HepG2 (cell line): ENCODE data around the gene BROX. TPM values are rescaled to one million over a fixed set of nuclear protein-coding genes. Genes with fewer than 3 reads are reported as not detected.

Experiments used
- ATAC-seq: fragments of 200-7000 bp; cut with Tn5 transposase; 3 replicates; pipeline ENCODE4 v1.9.1; 2020; ENCODE audit warnings: mild to moderate bottlenecking, moderate library complexity
- BruUV-seq: library from RNA; stranded (reverse); fragments of 400-500 nt; replicated peaks from 2 replicates; lab custom pipeline; 2021; lab: Mats Ljungman, UMichigan
- CTCF ChIA-PET: fragments of 300-600 bp; formaldehyde crosslinking; extraction: SDS; loops from one replicate; lab custom pipeline; 2021; ENCODE audit warnings: low total read pairs, inconsistent platforms, low intra/inter-chr PET ratio; lab: Yijun Ruan, JAX
- POLR2A ChIA-PET: fragments of 350-600 bp; sonication (Branson Sonifier 250); formaldehyde crosslinking; loops from one replicate; lab custom pipeline; 2020; ENCODE audit warnings: antibody characterized with exemption, inconsistent platforms; lab: Yijun Ruan, JAX
- DNase-seq: peaks from one replicate; pipeline ENCODE4 v3.0.0-alpha.2; 2015; ENCODE audit warnings: low spot score
- FAIRE-seq: peaks from 3 replicates; lab custom pipeline; 2011; peaks lifted over from hg19 to GRCh38; lab: Jason Lieb, UNC
- H2AFZ ChIP-seq: one replicate; pipeline ENCODE4 v1.6.1; 2011; ENCODE audit warnings: low read length, inconsistent platforms
- H3K27ac ChIP-seq: fragments of 300-600 bp; 3 replicates; pipeline ENCODE4 v1.8.0; 2011; ENCODE audit warnings: mixed run types, mild to moderate bottlenecking, mixed read lengths, low read length, inconsistent platforms; ENCODE audit not compliant: insufficient read depth; ENCODE audit errors: extremely low read length
- H3K27me3 ChIP-seq, 2 experiments: fragments of 200-600 bp in 1 of 2; 2 replicates in 1 of 2; 3 replicates in 1 of 2; pipeline versions ENCODE4 v1.6.0 to v1.8.0; 2011; ENCODE audit warnings: low read length in 2 of 2, mild to moderate bottlenecking in 2 of 2, moderate library complexity in 2 of 2, inconsistent platforms in 1 of 2; ENCODE audit not compliant: insufficient read depth in 2 of 2, control insufficient read depth in 1 of 2
- H3K36me3 ChIP-seq, 2 experiments: fragments of 200-600 bp in 1 of 2; replicated peaks in 1 of 2; 2 replicates in 1 of 2; 3 replicates in 1 of 2; pipeline versions ENCODE4 v1.5.1 to v1.8.0; 2011; ENCODE audit warnings: low read length in 2 of 2, inconsistent platforms in 1 of 2; ENCODE audit not compliant: insufficient read depth in 2 of 2, control insufficient read depth in 1 of 2
- H3K4me1 ChIP-seq: 2 replicates; pipeline ENCODE4 v1.5.1; 2012; ENCODE audit warnings: low read length, inconsistent platforms; ENCODE audit not compliant: insufficient read depth
- H3K4me2 ChIP-seq: 2 replicates; pipeline ENCODE4 v1.6.0; 2011; ENCODE audit warnings: low read depth, low read length, inconsistent platforms
- H3K4me3 ChIP-seq, 3 experiments: fragments of 200-600 bp in 1 of 3; sonication (generic), shearing (Covaris generic) in 1 of 3; replicated peaks in 1 of 3; 2 replicates each; pipeline ENCODE4 v1.5.1; 2011 to 2016; ENCODE audit warnings: low read length in 3 of 3, inconsistent platforms in 2 of 3, low read depth in 2 of 3, mild to moderate bottlenecking in 2 of 3, control low read depth in 1 of 3, mixed read lengths in 1 of 3; ENCODE audit not compliant: insufficient read depth in 1 of 3
- H3K79me2 ChIP-seq: one replicate; pipeline ENCODE4 v1.6.1; 2011; ENCODE audit warnings: low read length, inconsistent platforms; ENCODE audit not compliant: insufficient read depth
- H3K9ac ChIP-seq: 2 replicates; pipeline ENCODE4 v1.6.0; 2011; ENCODE audit warnings: mild to moderate bottlenecking, low read depth, low read length, inconsistent platforms; ENCODE audit not compliant: insufficient read depth
- H3K9me3 ChIP-seq: 2 replicates; pipeline ENCODE4 v1.5.1; 2012; ENCODE audit warnings: mild to moderate bottlenecking, low read length
- H4K20me1 ChIP-seq: 2 replicates; pipeline ENCODE4 v1.6.0; 2011; ENCODE audit warnings: inconsistent platforms, mild to moderate bottlenecking, low read length, moderate library complexity; ENCODE audit not compliant: insufficient read depth
- FOSL1 ChIP-seq: sonication (generic); formaldehyde crosslinking; IDR thresholded peaks from 2 replicates; pipeline ENCODE4 v1.9.0; 2021; ENCODE audit warnings: missing genetic modification reagents, borderline replicate concordance
- HNF1A ChIP-seq, 2 experiments: sonication (generic) in 1 of 2; formaldehyde crosslinking in 1 of 2; IDR thresholded peaks; 2 replicates each; pipeline versions ENCODE4 v1.4.0 to v1.6.1; 2016 to 2020; ENCODE audit warnings: borderline replicate concordance in 1 of 2, low read depth in 1 of 2, mild to moderate bottlenecking in 1 of 2, missing genetic modification reagents in 1 of 2
- HOXA7 ChIP-seq: sonication (generic); formaldehyde crosslinking; IDR thresholded peaks from 2 replicates; pipeline ENCODE4 v1.8.1; 2022; ENCODE audit warnings: mild to moderate bottlenecking, missing genetic modification reagents, moderate library complexity
- KAT7 ChIP-seq: IDR thresholded peaks from 2 replicates; pipeline ENCODE4 v1.6.1; 2018; ENCODE audit warnings: borderline replicate concordance, missing compliant biosample characterization
- KDM4B ChIP-seq: sonication (generic); formaldehyde crosslinking; IDR thresholded peaks from 2 replicates; pipeline ENCODE4 v1.4.0; 2020; ENCODE audit warnings: missing genetic modification reagents
- KLF15 ChIP-seq: sonication (generic); formaldehyde crosslinking; IDR thresholded peaks from 2 replicates; pipeline ENCODE4 v1.8.1; 2023; ENCODE audit warnings: borderline replicate concordance, mild to moderate bottlenecking, inconsistent platforms, missing genetic modification reagents, mixed read lengths
- MTA1 ChIP-seq: sonication (generic); formaldehyde crosslinking; IDR thresholded peaks from 2 replicates; pipeline ENCODE4 v1.4.0; 2020; ENCODE audit warnings: missing genetic modification reagents, mild to moderate bottlenecking, borderline replicate concordance
- POLR2A ChIP-seq, 2 experiments: IDR thresholded peaks; 2 replicates each; pipeline ENCODE4 v1.6.1; 2011; ENCODE audit warnings: low read depth in 2 of 2, low read length in 2 of 2, mild to moderate bottlenecking in 1 of 2, moderate library complexity in 1 of 2; ENCODE audit not compliant: insufficient read depth in 1 of 2
- SNAI1 ChIP-seq: sonication (generic); formaldehyde crosslinking; IDR thresholded peaks from 2 replicates; pipeline ENCODE4 v1.5.0; 2020; ENCODE audit warnings: mild to moderate bottlenecking, missing genetic modification reagents, borderline replicate concordance
- TBP ChIP-seq: sonication (generic); formaldehyde crosslinking; IDR thresholded peaks from 2 replicates; pipeline ENCODE4 v1.5.0; 2020; ENCODE audit warnings: missing genetic modification reagents
- TOPORS ChIP-seq: sonication (generic); formaldehyde crosslinking; IDR thresholded peaks from 2 replicates; pipeline ENCODE4 v1.8.0; 2023; ENCODE audit warnings: mild to moderate bottlenecking, missing genetic modification reagents
- ZNF121 ChIP-seq: sonication (generic); formaldehyde crosslinking; IDR thresholded peaks from 2 replicates; pipeline ENCODE4 v1.5.0; 2020; ENCODE audit warnings: mild to moderate bottlenecking, missing genetic modification reagents
- ZNF20 ChIP-seq: sonication (generic); formaldehyde crosslinking; IDR thresholded peaks from 2 replicates; pipeline ENCODE4 v1.4.0; 2020; ENCODE audit warnings: mild to moderate bottlenecking, moderate library complexity, missing genetic modification reagents
- ZNF737 ChIP-seq: sonication (generic); formaldehyde crosslinking; IDR thresholded peaks from 2 replicates; pipeline ENCODE4 v1.5.0; 2020; ENCODE audit warnings: missing genetic modification reagents, mild to moderate bottlenecking, borderline replicate concordance
- ZSCAN21 ChIP-seq: sonication (generic); formaldehyde crosslinking; IDR thresholded peaks from 2 replicates; pipeline ENCODE4 v1.8.0; 2022; ENCODE audit warnings: mild to moderate bottlenecking, missing genetic modification reagents, moderate library complexity, borderline replicate concordance
- WGBS: methylation state at CpG from one replicate; pipeline ENCODE4 v1.1.6; 2017; ENCODE audit warnings: low lambda C conversion rate; 5-methylcytosine and 5-hydroxymethylcytosine counted together
- in situ Hi-C: cut with HindIII; loops from 2 replicates; pipeline ENCODE4 v1.10.0; 2017; ENCODE audit warnings: low pct_unique_long_range_greater_than_20kb; ENCODE audit not compliant: extremely low pct_ligation_motif_present
- intact Hi-C: fragments of 100-400 bp; cut with micrococcal nuclease; formaldehyde crosslinking; loops from one replicate; pipeline ENCODE4 v1.10.0; 2022; ENCODE audit not compliant: unreplicated experiment
- polyA plus RNA-seq, 8 experiments: library from polyadenylated mRNA; depleted of rRNA in 3 of 8; stranded (reverse) in 7 of 8; unstranded in 1 of 8; fragments of >200 nt; fragmentation: Illumina TruSeq in 4 of 8; extraction: Trizol in 4 of 8; gene quantifications; 2 replicates each; pipeline versions ENCODE4 v1.2.1 to v1.2.3, GENCODE V29; 2011 to 2016; ENCODE audit warnings: low read depth in 4 of 8, missing spikeins in 1 of 8, mixed read lengths in 1 of 8; ENCODE audit not compliant: insufficient read depth in 1 of 8
- total RNA-seq, 5 experiments: library from RNA; depleted of rRNA; stranded (reverse); fragments of >200 nt; fragmentation: Illumina TruSeq; extraction: Trizol; gene quantifications; 2 replicates each; pipeline ENCODE4 v1.2.3, GENCODE V29; 2016; ENCODE audit warnings: low read depth in 1 of 5
- TF ChIP-seq, protein P1 (sequence below): sonication (generic); formaldehyde crosslinking; IDR thresholded peaks from 2 replicates; pipeline ENCODE4 v1.5.1; 2020; ENCODE audit warnings: missing genetic modification reagents, mild to moderate bottlenecking, borderline replicate concordance

The BROX gene
- total and polyA plus RNA-seq, 2 of the 13 experiments (the other 11 are each of a cell fraction or from before 2014, with no cell fraction given), result 4.4 to 33.2 TPM

- 99% methylated on average over 4 of the region's 4 CpGs for WGBS
- Histone ChIP-seq H3K4me3 (no peak overlapping the region), H3K79me2 (no peaks in the 10 kb centered on the region), H2AFZ (no peak overlapping the region), H3K4me1 (no peaks in the 10 kb centered on the region), H3K9ac (no peak overlapping the region), H4K20me1 (no peaks in the 10 kb centered on the region), H3K4me2 (no peak overlapping the region)
- intact Hi-C loops (no loop called here), in situ Hi-C loops (no loop called here)
- CTCF ChIA-PET, result no interaction called here
- DNase-seq (no peak), FAIRE-seq (no peak)
- no peak for TF ChIP-seq KLF15 (CRISPR knock-in tag)
- TF ChIP-seq POLR2A (IDR thresholded peaks at IDR 0.05; ENCODE audit: insufficient read depth in 1 of 2, low read depth in 2 of 2, low read length in 2 of 2), result no peak
- no peak for TF ChIP-seq HNF1A (IDR thresholded peaks at IDR 0.05; ENCODE audit: low read depth)
- no peak for TF ChIP-seq HNF1A (CRISPR knock-in tag; IDR thresholded peaks at IDR 0.05; ENCODE audit: borderline replicate concordance)
- no peak for TF ChIP-seq SNAI1 (CRISPR knock-in tag)
- no peak for TF ChIP-seq KAT7 (CRISPR knock-in tag)
- TF ChIP-seq TBP, result no peak
- TF ChIP-seq ZNF121, result no peak
- TF ChIP-seq, protein P1, sequence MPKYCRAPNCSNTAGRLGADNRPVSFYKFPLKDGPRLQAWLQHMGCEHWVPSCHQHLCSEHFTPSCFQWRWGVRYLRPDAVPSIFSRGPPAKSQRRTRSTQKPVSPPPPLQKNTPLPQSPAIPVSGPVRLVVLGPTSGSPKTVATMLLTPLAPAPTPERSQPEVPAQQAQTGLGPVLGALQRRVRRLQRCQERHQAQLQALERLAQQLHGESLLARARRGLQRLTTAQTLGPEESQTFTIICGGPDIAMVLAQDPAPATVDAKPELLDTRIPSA, result no peak
- no peak for TF ChIP-seq ZSCAN21 (CRISPR knock-in tag)
- TF ChIP-seq FOSL1 (CRISPR knock-in tag), result no peak
- TF ChIP-seq HOXA7, result no peak
- no peak for TF ChIP-seq ZNF737 (CRISPR knock-in tag)
- TF ChIP-seq MTA1, result no peak
- no peak for TF ChIP-seq TOPORS (CRISPR knock-in tag)
- TF ChIP-seq ZNF20 (CRISPR knock-in tag), result no peak
- no peak for TF ChIP-seq KDM4B
- TF ChIP-seq, all 625 proteins: peak for 0
- H3K27ac ChIP-seq, result no peak overlapping the region
- H3K9me3 ChIP-seq, result no peaks in the 10 kb centered on the region
- POLR2A ChIA-PET, result no interaction called here
- no peak for ATAC-seq
- peaks cover 16 to 79% of the 10 kb centered on the region in 2 experiments for H3K36me3 ChIP-seq
- no peaks in the 10 kb centered on the region for H3K27me3 ChIP-seq
- no TSS peak for BruUV-seq
Observed at GRCh38 chr1:222663431-222663934, 48.9 kb upstream of the BROX start.
